GM19035 (cell line): Measurements from ENCODE around the gene SIRPD.
"Not testable (repeated sequence)": the region's sequence is repeated elsewhere in the genome, so short reads cannot be mapped to it uniquely, and the experiment has no call there.

Source experiments
- ATAC-seq: cut with Tn5 transposase; IDR thresholded peaks from one replicate; pipeline ENCODE4 v1.9.1; 2021; ENCODE audit not compliant: unreplicated experiment

Gene SIRPD

GRCh38 chr20:1497371-1497770, 60.1 kb downstream of the SIRPD start:
- not testable (repeated sequence) for ATAC-seq

- ATAC-seq, result no peak
Measured at GRCh38 chr20:1496930-1497329, 60.6 kb downstream of the SIRPD start.

- ATAC-seq, result no peak
Measured at GRCh38 chr20:1494436-1494835, 63.1 kb downstream of the SIRPD start.

DNA sequence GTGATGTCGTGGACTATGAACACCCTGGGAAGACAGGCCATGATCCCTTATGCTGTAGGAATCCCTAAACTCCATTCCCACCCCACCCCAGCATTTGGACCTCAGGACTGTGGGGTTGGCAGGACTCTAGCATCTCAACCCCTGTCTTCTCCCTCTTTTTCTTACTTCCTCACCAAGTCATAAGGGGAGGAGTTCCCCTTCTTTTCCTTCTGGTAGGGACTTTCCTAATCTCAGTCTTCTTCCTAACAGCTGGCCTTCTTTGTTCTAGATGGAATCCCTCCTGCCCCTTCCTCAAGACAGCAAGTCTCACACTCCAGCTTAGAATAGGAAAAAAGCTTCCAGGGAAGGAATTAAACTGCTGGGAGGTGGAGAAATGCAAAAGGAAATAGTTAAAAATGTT, 64.0 kb downstream of the SIRPD start:
- ATAC-seq, result no peak

DNA sequence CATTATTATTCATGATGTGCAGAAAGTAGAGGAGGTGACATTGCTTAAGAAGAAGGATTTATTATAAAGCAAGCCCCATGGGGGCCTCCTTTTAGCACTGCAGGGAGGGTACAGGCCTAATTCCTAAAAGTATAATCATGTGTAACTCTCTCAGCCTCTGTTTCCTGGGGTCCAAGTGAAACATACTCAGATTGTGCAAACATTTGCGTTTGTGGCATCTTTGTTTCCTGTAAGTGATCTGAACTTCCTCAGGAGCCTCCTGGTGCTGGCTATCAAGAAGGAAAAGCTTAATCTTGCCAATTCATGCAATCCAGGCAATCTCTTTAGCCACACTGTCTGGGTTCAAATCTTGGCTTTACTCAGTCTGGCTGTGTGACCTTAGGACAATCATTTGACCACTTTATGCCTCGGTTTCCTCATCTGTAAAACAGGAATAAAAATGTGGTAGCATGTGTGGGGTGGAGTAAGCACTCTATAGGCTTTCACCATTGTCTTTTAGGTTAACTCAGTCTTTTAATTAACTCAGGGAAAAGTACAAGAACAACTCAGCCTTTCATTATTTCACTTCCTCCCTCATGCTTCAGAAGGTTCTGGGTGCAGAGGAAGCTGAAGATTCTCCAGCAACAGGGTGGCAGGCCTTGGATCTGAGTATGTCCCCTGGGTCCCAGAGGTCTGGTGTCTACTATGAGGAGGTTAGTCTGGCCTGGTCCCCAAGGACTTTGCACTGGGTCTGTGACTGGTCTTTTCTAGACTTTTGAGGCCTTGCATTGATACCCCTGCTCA, 65.5 kb downstream of the SIRPD start:
- ATAC-seq, result no peak

DNA sequence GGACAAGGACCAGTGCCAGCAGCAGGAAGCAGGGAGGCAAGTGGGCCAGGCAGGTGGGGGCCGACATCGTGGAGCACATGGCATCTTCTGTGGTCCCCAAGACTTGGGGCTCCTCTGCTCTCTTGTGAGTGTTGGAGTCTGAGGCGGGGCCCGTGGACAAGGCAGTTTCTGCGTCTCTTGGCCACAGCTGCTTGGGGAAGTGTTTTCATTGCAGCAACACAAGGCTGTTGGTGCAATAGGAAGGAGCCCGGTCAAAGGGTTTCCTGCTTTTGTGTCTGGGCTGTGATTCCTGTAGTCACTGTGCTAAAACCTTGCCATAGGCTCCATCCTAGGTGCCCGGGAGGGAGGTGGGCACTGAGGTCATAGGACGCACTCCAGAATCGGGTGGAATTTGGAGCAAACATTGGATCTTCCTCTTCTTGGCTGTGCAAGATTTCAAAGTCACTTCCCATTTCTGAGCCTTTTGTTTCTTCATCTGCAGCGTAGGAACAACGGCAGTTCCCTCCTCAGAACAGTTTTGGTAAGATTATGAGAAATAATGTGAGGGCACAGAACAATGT, 66.1 kb downstream of the SIRPD start, which contains the start of gene SIRPB2:
SIRPB2 (minus strand) TSS at position 140 of the 560 bp plus-strand sequence; CDS start at position 79, 61 bp downstream.
- ATAC-seq, result no peak

DNA sequence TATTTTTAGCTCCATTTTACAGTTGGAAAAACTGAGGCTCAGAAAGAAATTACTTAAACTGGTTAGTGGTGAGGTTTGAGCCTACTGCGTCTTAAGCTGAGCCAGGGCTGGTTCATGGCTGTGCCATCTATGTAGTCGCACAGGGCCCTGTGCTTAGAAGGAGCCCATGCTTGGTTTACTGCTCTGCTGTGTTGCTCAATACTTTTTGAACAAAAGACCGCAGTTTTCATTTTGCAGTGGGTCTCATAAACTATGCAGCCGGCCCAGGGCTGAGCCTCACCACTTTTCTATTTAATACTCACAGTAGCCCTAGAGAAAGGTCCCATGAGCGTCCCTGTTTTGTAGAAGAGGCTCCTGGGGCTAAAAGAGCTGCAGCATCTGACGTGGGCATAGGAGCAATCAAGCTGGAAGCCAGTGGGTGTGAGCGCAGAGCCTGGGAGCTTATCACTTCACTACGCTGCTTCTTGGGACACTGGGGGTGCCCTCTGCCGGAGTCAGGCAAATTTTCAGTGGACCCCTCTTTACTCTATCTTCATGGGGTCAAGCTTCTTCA, 66.8 kb downstream of the SIRPD start:
- ATAC-seq, result no peak

- no peak for ATAC-seq
Measured at GRCh38 chr20:1489764-1490436, 67.6 kb downstream of the SIRPD start.

DNA sequence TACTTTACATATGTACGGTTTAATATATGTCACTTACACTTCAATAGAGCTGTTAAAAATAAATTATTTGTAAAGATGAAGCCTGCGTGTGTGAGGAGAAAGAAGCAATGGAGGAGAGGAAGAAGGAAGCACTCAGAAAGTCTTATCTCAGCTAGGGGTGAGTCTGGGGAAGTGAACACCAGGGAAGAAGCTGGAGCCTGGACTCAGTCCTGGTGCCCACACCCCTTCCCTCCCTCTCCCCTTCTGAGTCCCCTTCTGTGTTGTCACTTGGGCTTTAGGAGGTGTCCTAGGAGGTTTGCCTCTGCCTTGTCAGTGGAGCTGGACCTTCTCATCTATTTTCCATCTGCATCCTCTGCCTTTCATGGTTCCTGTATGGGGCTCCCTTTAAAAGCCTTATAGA, 68.2 kb downstream of the SIRPD start:
- no peak for ATAC-seq

- no peak for ATAC-seq
Measured at GRCh38 chr20:1486566-1486965, 70.9 kb downstream of the SIRPD start.

DNA sequence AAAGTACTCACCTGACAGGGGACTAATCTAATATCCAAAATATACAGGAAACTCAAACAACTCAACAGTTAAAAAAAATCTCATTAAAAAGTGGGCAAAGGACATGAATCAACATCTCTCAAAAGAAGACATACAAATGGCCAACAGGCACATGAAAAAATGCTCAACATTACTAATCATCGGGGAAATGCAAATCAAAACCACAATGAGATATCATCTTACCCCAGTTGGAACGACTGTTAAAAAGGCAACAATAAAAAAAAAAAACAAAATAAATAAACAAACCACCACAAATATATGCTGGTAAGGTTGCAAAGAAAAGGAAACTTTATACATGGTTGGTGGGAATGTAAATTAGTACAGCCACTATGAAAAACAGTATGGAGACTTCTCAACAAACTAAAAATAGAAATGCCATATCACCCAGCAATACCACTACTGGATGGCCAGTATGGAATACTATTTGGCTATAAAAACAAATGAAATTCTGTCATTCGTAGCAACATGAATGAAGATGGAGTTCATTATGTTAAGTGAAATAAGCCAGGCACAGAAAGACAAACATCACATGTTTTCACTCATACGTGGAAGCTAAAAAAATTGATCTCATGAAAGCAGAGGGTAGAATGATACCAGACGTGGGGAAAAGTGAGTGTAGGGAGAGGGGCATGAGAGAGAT, 72.9 kb downstream of the SIRPD start:
- ATAC-seq, result no peak
